CD4-positive, alpha-beta T cell (primary cell): ENCODE data around the gene MEF2B. TPM values are rescaled to one million over a fixed set of nuclear protein-coding genes. Genes with fewer than 3 reads are reported as not detected.
A peak's percentile ranks its signal among the peaks of the same experiment; 100 is the strongest.

Source experiments
- ATAC-seq: fragments of 200-7000 bp; cut with Tn5 transposase; one replicate; pipeline ENCODE4 v1.10.0; 2022; ENCODE audit warnings: mild to moderate bottlenecking; ENCODE audit not compliant: poor library complexity
- CTCF ChIA-PET: fragments of 350-600 bp; sonication (Branson Sonifier 250); formaldehyde crosslinking; loops from one replicate; lab custom pipeline; 2021; ENCODE audit warnings: antibody characterized with exemption, inconsistent platforms; lab: Charles Lee
- POLR2A ChIA-PET: fragments of 350-600 bp; sonication (Branson Sonifier 250); formaldehyde crosslinking; loops from one replicate; lab custom pipeline; 2021; ENCODE audit warnings: antibody characterized with exemption, inconsistent platforms; lab: Charles Lee
- DNase-seq, 14 experiments: peaks; one replicate each; pipeline ENCODE4 v3.0.0-alpha.2; 2013 to 2020; ENCODE audit warnings: mixed read lengths in 2 of 14
- H3K27ac ChIP-seq, 2 donors: one replicate each; pipeline versions ENCODE4 v1.5.1 to v1.7.0; 2013; ENCODE audit warnings: low read length in 2 of 2, low read depth in 1 of 2, mild to moderate bottlenecking in 1 of 2
- H3K27me3 ChIP-seq, 2 experiments: 1 replicate in 1 of 2; 2 replicates in 1 of 2; pipeline versions ENCODE4 v1.6.1 to v1.7.0; 2013; ENCODE audit warnings: low read length in 2 of 2, control low read depth in 1 of 2, mild to moderate bottlenecking in 1 of 2, moderate library complexity in 1 of 2; ENCODE audit not compliant: insufficient read depth in 2 of 2, control insufficient read depth in 1 of 2
- H3K36me3 ChIP-seq: one replicate; pipeline ENCODE4 v1.6.1; 2013; ENCODE audit warnings: low read length, control low read depth; ENCODE audit not compliant: insufficient read depth
- H3K4me1 ChIP-seq: one replicate; pipeline ENCODE4 v1.6.1; 2013; ENCODE audit warnings: low read length, control low read depth; ENCODE audit not compliant: insufficient read depth
- H3K4me3 ChIP-seq: one replicate; pipeline ENCODE4 v1.5.1; 2013; ENCODE audit warnings: mild to moderate bottlenecking, low read length, moderate library complexity
- H3K9me3 ChIP-seq, 2 experiments: 1 replicate in 1 of 2; 2 replicates in 1 of 2; pipeline versions ENCODE4 v1.6.1 to v1.7.0; 2013; ENCODE audit warnings: low read length in 2 of 2, mild to moderate bottlenecking in 2 of 2, control low read depth in 1 of 2, moderate library complexity in 1 of 2; ENCODE audit not compliant: control insufficient read depth in 1 of 2, insufficient read depth in 1 of 2
- H3K27ac Mint-ChIP-seq: one replicate; pipeline ENCODE4 v1.8.0; 2020; ENCODE audit warnings: mixed read lengths
- H3K27me3 Mint-ChIP-seq: one replicate; pipeline ENCODE4 v1.8.0; 2021; ENCODE audit warnings: mixed read lengths
- H3K36me3 Mint-ChIP-seq: one replicate; pipeline ENCODE4 v1.8.0; 2021; ENCODE audit warnings: low read depth, mixed read lengths
- H3K4me1 Mint-ChIP-seq: one replicate; pipeline ENCODE4 v1.8.0; 2021; ENCODE audit warnings: low read depth, mixed read lengths
- H3K4me3 Mint-ChIP-seq: one replicate; pipeline ENCODE4 v1.8.0; 2020; ENCODE audit warnings: mild to moderate bottlenecking, mixed read lengths
- H3K9me3 Mint-ChIP-seq: one replicate; pipeline ENCODE4 v1.8.0; 2020; ENCODE audit warnings: mixed read lengths
- intact Hi-C, 2 experiments: fragments of 100-400 bp; cut with DNase I in 1 of 2; cut with micrococcal nuclease in 1 of 2; formaldehyde crosslinking; loops; one replicate each; pipeline versions ENCODE4 v1.15.1 to v1.9.0; 2023 to 2025; cut with DNase I, micrococcal nuclease
- total RNA-seq, 174 experiments: library from RNA in 2 of 174; stranded (reverse) in 2 of 174; gene quantifications; one replicate each; pipeline ENCODE4 v1.2.3 and lab custom pipeline; 2021 to 2026
- TF ChIP-seq, protein P1 (sequence below): fragments of 200-600 bp; IDR thresholded peaks from one replicate; pipeline ENCODE4 v1.8.0; 2022; ENCODE audit warnings: antibody characterized with exemption, mild to moderate bottlenecking

The MEF2B gene
- total RNA-seq, 2 experiments from 2014 or later = 1.9 to 3.0 TPM

DNA sequence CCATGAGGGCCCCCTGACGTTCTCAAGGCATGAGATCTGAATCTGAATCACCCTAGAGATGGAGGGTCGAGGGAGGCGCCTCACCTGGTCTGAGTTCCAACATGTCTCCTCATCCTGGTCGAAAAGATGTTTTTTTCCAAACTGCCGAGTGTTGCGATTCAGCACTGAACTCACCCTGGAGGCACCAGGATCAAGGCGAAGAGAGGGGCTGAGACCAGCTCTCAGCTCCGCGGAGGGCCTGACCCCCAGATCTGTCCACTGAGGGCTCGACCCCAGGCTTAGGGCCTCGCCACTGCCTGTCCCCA is 32.6 kb upstream of the MEF2B start:
- Histone ChIP-seq H3K36me3 (peaks cover 25% of the 10 kb centered on the region), H3K27ac (peak overlapping the region; percentile 77 to 82), H3K4me1 (peaks cover 43% of the 10 kb centered on the region), H3K4me3 (peak overlapping the region; percentile 89), H3K27me3 (no peaks in the 10 kb centered on the region), H3K9me3 (peaks cover 0 to 7% of the 10 kb centered on the region in 2 experiments)
- ATAC-seq (no peak), DNase-seq (no peak)
- Mint-ChIP-seq H3K27me3 (peaks cover 11% of the 10 kb centered on the region), H3K4me1 (peaks cover 26% of the 10 kb centered on the region), H3K27ac (peak overlapping the region; percentile 94), H3K9me3 (no peaks in the 10 kb centered on the region), H3K4me3 (peak overlapping the region; percentile 94), H3K36me3 (peaks cover 25% of the 10 kb centered on the region)
- TF ChIP-seq, protein P1, sequence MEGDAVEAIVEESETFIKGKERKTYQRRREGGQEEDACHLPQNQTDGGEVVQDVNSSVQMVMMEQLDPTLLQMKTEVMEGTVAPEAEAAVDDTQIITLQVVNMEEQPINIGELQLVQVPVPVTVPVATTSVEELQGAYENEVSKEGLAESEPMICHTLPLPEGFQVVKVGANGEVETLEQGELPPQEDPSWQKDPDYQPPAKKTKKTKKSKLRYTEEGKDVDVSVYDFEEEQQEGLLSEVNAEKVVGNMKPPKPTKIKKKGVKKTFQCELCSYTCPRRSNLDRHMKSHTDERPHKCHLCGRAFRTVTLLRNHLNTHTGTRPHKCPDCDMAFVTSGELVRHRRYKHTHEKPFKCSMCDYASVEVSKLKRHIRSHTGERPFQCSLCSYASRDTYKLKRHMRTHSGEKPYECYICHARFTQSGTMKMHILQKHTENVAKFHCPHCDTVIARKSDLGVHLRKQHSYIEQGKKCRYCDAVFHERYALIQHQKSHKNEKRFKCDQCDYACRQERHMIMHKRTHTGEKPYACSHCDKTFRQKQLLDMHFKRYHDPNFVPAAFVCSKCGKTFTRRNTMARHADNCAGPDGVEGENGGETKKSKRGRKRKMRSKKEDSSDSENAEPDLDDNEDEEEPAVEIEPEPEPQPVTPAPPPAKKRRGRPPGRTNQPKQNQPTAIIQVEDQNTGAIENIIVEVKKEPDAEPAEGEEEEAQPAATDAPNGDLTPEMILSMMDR = no peak
- ChIA-PET CTCF (interaction anchor here (0.9 to 1.4 kb wide), 3 partner anchors 11 to 287 kb away, joined by 3 to 4 read pairs (median 4); partner anchors contain the start of gene BORCS8), POLR2A (interaction anchor here (1.0 to 4.5 kb wide), 5 partner anchors 8 to 288 kb away, joined by 3 to 80 read pairs (median 4); partner anchors contain the start of genes BORCS8, COPE, DDX49 and RFXANK)
- intact Hi-C loops = loop anchor here (1.0 kb wide), 2 partner anchors 9 to 10 kb away; partner anchors contain the start of genes BORCS8 (in 1 of the 2) and RFXANK (in 1 of the 2)

DNA sequence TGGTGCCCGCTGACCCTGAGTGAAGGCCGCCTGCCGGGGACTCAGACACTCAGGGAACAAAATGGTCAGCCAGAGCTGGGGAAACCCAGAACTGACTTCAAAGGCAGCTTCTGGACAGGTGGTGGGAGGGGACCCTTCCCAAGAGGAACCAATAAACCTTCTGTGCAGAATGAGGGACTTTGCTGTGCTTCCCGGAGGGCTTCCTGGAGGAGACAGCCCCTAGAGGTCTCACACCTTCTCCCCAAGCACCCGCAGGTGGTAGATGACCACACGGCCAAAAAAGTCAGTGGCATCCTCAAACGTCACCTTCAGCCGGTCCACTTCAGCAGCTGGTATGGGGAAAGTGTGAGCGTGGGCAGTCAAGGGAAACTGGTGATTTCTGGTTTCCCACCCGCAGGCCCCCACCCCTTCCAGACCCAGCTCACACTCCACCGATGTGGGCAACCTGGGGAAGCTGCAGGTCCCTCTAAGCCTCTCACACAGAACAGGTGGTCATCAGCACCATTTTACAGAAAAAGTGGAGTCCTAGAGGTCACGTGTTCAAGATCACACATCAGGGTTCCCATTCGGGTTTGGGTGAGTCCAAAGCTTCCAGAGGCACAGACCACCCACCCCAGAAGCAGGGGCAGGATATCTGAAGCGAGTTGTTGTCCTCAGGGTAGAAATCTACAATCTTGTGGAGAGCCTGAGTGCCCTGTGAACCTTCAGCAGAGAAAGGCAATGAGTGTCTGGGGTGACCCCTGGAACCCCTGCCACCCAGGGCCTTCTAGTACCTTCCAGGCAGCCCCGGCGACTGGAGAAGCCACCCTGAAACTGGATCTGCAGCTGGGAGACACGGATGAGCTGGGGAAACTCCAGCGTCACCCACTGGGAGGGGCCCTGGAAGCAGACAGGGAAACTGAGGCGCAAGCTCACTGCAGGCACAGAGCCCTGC is 31.9 kb upstream of the MEF2B start:
- POLR2A ChIA-PET = interaction anchor here (1.1 to 4.5 kb wide), 2 partner anchors 10 to 139 kb away, joined by 4 to 80 read pairs; partner anchors contain the start of genes BORCS8 and RFXANK
- peak overlapping the region in 1 of 2 donors; percentile 82 for H3K27ac ChIP-seq
- intact Hi-C loops = no loop called here
- H3K27me3 ChIP-seq = no peaks in the 10 kb centered on the region
- Mint-ChIP-seq H3K27me3 (peaks cover 4% of the 10 kb centered on the region), H3K4me3 (peak overlapping the region; percentile 94), H3K4me1 (peaks cover 19% of the 10 kb centered on the region), H3K36me3 (peaks cover 32% of the 10 kb centered on the region), H3K9me3 (no peaks in the 10 kb centered on the region), H3K27ac (peak overlapping the region; percentile 94)
- H3K4me3 ChIP-seq = peak overlapping the region; percentile 89
- TF ChIP-seq, protein P1 = no peak
- peaks cover 31% of the 10 kb centered on the region for H3K36me3 ChIP-seq
- DNase-seq = no peak
- peaks cover 36% of the 10 kb centered on the region for H3K4me1 ChIP-seq
- no peak for ATAC-seq
- H3K9me3 ChIP-seq = peaks cover 0 to 4% of the 10 kb centered on the region in 2 experiments
- CTCF ChIA-PET = no interaction called here

DNA sequence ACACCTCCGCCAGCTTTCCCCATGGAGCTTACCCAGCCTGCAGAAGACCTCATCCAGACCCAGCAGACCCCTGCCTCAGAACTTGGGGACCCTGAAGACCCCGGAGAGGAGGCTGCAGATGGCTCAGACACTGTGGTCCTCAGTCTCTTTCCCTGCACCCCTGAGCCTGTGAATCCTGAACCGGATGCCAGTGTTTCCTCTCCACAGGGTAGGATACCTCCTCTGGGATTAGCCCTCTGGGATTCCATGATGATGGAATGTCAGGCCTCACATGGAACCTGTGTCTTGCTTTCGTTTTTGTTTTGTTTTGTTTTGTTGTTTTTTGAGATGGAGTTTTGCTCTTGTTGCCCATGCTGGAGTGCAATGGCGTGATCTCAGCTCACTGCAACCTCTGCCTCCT is 23.9 kb upstream of the MEF2B start:
- POLR2A ChIA-PET = interaction anchor here (0.6 to 5.2 kb wide), 4 partner anchors 8 to 212 kb away, joined by 3 to 80 read pairs (median 6); partner anchors contain the start of genes GATAD2A and NR2C2AP
- H3K27me3 Mint-ChIP-seq = no peaks in the 10 kb centered on the region
- no peak overlapping the region for H3K27ac ChIP-seq
- no peaks in the 10 kb centered on the region for H3K27me3 ChIP-seq
- H3K4me3 ChIP-seq = no peak overlapping the region
- intact Hi-C loops = loop anchor here (1.0 to 5.0 kb wide), 5 partner anchors 9 to 637 kb away; partner anchors contain the start of genes KXD1 (in 1 of the 2), MAU2 (in 1 of the 2), NR2C2AP (in 1 of the 2) and SLC25A42 (in 1 of the 2)
- H3K27ac Mint-ChIP-seq = peak overlapping the region; percentile 97
- peaks cover 49% of the 10 kb centered on the region for H3K36me3 Mint-ChIP-seq
- peaks cover 48% of the 10 kb centered on the region for H3K4me1 ChIP-seq
- CTCF ChIA-PET = interaction anchor here (0.7 kb wide), 1 partner anchor 1221 kb away, joined by 3 read pairs; no protein-coding TSS in a partner anchor
- TF ChIP-seq, protein P1 = no peak
- H3K4me3 Mint-ChIP-seq = peak overlapping the region; percentile 97
- no peaks in the 10 kb centered on the region for H3K9me3 ChIP-seq
- ATAC-seq = no peak
- H3K9me3 Mint-ChIP-seq = no peaks in the 10 kb centered on the region
- H3K4me1 Mint-ChIP-seq = peaks cover 51% of the 10 kb centered on the region
- no peak for DNase-seq
- peaks cover 30% of the 10 kb centered on the region for H3K36me3 ChIP-seq
